Endothelial cell of umbilical vein (primary cell): ENCODE measurements around the gene MEF2D.

ENCODE experiments used
- CTCF ChIP-seq, 2 donors: IDR thresholded peaks; 1 replicate in 1 of 2; 2 replicates in 1 of 2; pipeline ENCODE4 v1.5.1; 2011; ENCODE audit warnings: low read length in 2 of 2, mild to moderate bottlenecking in 2 of 2, moderate library complexity in 2 of 2, control low read depth in 1 of 2, inconsistent platforms in 1 of 2, low read depth in 1 of 2; ENCODE audit not compliant: insufficient read depth in 1 of 2; ENCODE audit errors: extremely low read depth in 1 of 2
- EZH2 ChIP-seq: IDR thresholded peaks from 2 replicates; pipeline ENCODE4 v1.6.1; 2012; ENCODE audit warnings: borderline replicate concordance, low read depth, mild to moderate bottlenecking, moderate library complexity, low read length, inconsistent platforms; ENCODE audit not compliant: severe bottlenecking
- FOS ChIP-seq: IDR thresholded peaks from 2 replicates; pipeline ENCODE4 v1.6.1; 2011; ENCODE audit warnings: mild to moderate bottlenecking, low read length, moderate library complexity, borderline replicate concordance; ENCODE audit not compliant: insufficient read depth
- GATA2 ChIP-seq: IDR thresholded peaks from 2 replicates; pipeline ENCODE4 v1.7.0; 2011; ENCODE audit warnings: low read depth, mild to moderate bottlenecking, moderate library complexity, mixed read lengths, low read length; ENCODE audit not compliant: insufficient read length, insufficient read depth
- JUN ChIP-seq: IDR thresholded peaks from 2 replicates; pipeline ENCODE4 v1.6.1; 2011; ENCODE audit warnings: borderline replicate concordance, low read depth; ENCODE audit not compliant: insufficient read length, insufficient read depth
- MYC ChIP-seq: IDR thresholded peaks from one replicate; pipeline ENCODE4 v1.6.1; 2011; ENCODE audit warnings: mild to moderate bottlenecking, low read depth, low read length
- POLR2A ChIP-seq: IDR thresholded peaks from 2 replicates; pipeline ENCODE4 v1.6.1; 2012; ENCODE audit warnings: low read depth, mild to moderate bottlenecking, control low read depth, low read length
- POLR2AphosphoS5 ChIP-seq: IDR thresholded peaks from 2 replicates; pipeline ENCODE4 v1.6.1; 2012; ENCODE audit warnings: low read depth, mild to moderate bottlenecking, control low read depth, low read length, moderate library complexity; ENCODE audit not compliant: insufficient read depth
- TF ChIP-seq, protein P1 (sequence below): IDR thresholded peaks from 2 replicates; pipeline ENCODE4 v1.6.1; 2011; ENCODE audit not compliant: insufficient read depth, insufficient read length

DNA sequence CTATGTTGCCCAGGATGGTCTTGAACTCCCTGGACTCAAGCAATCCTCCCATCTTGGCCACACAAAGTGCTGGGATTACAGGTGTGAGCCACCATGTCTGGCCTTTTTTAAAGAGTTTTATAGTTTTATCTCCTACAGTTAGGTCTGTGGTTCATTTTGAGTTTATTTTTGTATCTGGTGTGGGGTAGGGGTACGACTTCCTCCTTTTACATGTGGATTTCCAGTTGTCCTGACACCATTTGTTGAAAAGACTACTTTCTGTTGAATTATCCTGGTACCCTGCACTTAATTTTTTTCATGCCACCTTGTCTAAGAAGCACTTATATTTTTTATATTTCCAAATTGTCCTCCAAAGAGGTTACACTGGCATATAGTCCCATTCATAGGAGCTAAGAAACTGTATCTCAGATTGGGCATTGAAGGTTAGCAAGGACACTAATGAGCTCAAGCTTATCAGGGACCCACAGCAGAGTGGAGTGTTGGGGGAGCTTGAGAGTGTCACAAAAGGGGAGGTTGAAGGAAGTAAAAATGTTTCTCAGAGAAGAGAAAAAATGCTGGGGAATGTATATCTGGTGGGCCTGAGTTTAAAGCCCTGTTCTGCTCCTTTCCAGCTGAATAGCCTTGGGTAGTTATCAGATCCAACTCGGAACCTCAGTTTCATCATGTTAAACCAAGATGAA lies 23.4 kb upstream of the MEF2D start:
- TF ChIP-seq POLR2AphosphoS5: no peak
- no peak for TF ChIP-seq CTCF (IDR thresholded peaks at IDR 0.05; ENCODE audit: extremely low read depth in 1 of 2, insufficient read depth in 1 of 2, low read depth in 1 of 2, low read length in 2 of 2)
- no peak for TF ChIP-seq EZH2
- TF ChIP-seq POLR2A: no peak
- TF ChIP-seq GATA2: no peak
- no peak for TF ChIP-seq MYC
- TF ChIP-seq, protein P1, sequence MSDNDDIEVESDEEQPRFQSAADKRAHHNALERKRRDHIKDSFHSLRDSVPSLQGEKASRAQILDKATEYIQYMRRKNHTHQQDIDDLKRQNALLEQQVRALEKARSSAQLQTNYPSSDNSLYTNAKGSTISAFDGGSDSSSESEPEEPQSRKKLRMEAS: no peak
- no peak for TF ChIP-seq FOS
- no peak for TF ChIP-seq JUN
